ENCODE measurements around the gene PSMD13.
"Not testable (repeated sequence)": the region's sequence is repeated elsewhere in the genome, so short reads cannot be mapped to it uniquely, and the experiment has no call there.

PSMD13 gene

GRCh38 chr11:285021-285893 is 48.5 kb downstream of the PSMD13 start:
- Histone ChIP-seq H3K27ac (ENCODE audit: low read depth, low read length) (no peak overlapping the region), H3K4me3 (ENCODE audit: low read depth, low read length) (no peak overlapping the region), H3K27me3 (ENCODE audit: control insufficient read depth, insufficient read depth, low read length) (peaks cover 59% of the 10 kb centered on the region), H3K9me3 (ENCODE audit: control insufficient read depth, insufficient read depth, low read length) (no peaks in the 10 kb centered on the region), H3K9ac (ENCODE audit: low read depth, low read length) (no peak overlapping the region), H3K4me1 (ENCODE audit: control insufficient read depth, insufficient read depth, low read length) (peaks cover 6% of the 10 kb centered on the region), H3K36me3 (ENCODE audit: control insufficient read depth, insufficient read depth, low read length) (no peaks in the 10 kb centered on the region)

- no peaks in the 10 kb centered on the region for H3K9me3 ChIP-seq (ENCODE audit: control insufficient read depth, insufficient read depth, low read length)
- no peak overlapping the region for H3K27ac ChIP-seq (ENCODE audit: low read depth, low read length)
- peaks cover 53% of the 10 kb centered on the region for H3K27me3 ChIP-seq (ENCODE audit: control insufficient read depth, insufficient read depth, low read length)
- H3K4me1 ChIP-seq (ENCODE audit: control insufficient read depth, insufficient read depth, low read length): peaks cover 7% of the 10 kb centered on the region
- 0 out of 2 replicates have a peak, but pooled peaks cover 6% of the 10 kb centered on the region for H3K36me3 ChIP-seq (ENCODE audit: control insufficient read depth, insufficient read depth, low read length)
- H3K9ac ChIP-seq (ENCODE audit: low read depth, low read length): no peak overlapping the region
- no peak overlapping the region for H3K4me3 ChIP-seq (ENCODE audit: low read depth, low read length)
Measured at GRCh38 chr11:285894-286220, 49.1 kb downstream of the PSMD13 start.

GRCh38 chr11:286977-287820 is 50.4 kb downstream of the PSMD13 start:
- not testable (repeated sequence) for H3K9ac ChIP-seq (ENCODE audit: low read depth, low read length)

DNA sequence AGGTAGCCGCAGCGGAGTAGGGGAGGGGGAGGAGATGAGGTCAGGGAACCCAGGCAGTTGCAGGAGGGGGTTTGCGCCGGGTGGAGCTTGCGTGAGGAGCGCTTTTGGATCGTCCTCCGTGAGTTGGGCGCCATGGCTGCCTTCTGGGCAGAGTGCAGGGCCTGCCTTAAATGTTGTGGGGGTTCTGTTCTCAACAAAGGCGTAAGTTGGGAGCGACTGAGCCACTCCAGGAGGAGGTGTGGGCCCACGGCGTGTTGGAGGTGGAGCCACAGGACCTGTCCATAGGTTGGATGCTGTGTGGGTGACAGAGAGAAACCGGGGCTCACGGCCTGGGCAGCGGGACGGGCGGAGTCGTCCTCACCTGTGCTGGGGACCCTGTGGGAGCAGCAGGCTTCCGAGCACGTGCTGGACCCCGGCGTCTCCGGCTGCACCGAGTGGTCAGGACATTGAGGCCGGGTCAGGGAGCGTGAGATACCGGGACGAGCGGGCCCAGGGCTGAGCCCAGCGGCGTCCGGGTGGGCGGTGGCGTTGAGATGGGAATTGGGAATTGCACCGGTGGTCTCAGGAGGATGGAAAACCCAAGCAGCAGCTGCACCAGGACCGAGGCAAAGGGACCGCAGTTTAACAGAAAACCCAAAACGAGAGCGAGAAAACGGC is 51.2 kb downstream of the PSMD13 start:
- H3K4me3 ChIP-seq (ENCODE audit: low read depth, low read length): peak overlapping the region; percentile 49
- H3K4me1 ChIP-seq (ENCODE audit: control insufficient read depth, insufficient read depth, low read length): peaks cover 13% of the 10 kb centered on the region
- no peak overlapping the region for H3K27ac ChIP-seq (ENCODE audit: low read depth, low read length)
- no peaks in the 10 kb centered on the region for H3K9me3 ChIP-seq (ENCODE audit: control insufficient read depth, insufficient read depth, low read length)
- H3K9ac ChIP-seq (ENCODE audit: low read depth, low read length): no peak overlapping the region
- peaks cover 12% of the 10 kb centered on the region for H3K36me3 ChIP-seq (ENCODE audit: control insufficient read depth, insufficient read depth, low read length)
- peaks cover 32% of the 10 kb centered on the region for H3K27me3 ChIP-seq (ENCODE audit: control insufficient read depth, insufficient read depth, low read length)

More at GRCh38 chr11:286977-287820, 50.4 kb downstream of the PSMD13 start:
- Histone ChIP-seq H3K4me1 (ENCODE audit: control insufficient read depth, insufficient read depth, low read length) (peaks cover 13% of the 10 kb centered on the region), H3K27me3 (ENCODE audit: control insufficient read depth, insufficient read depth, low read length) (peaks cover 40% of the 10 kb centered on the region)
- not testable (repeated sequence) for H3K36me3 ChIP-seq (ENCODE audit: control insufficient read depth, insufficient read depth, low read length); H3K27ac ChIP-seq (ENCODE audit: low read depth, low read length); H3K4me3 ChIP-seq (ENCODE audit: low read depth, low read length); H3K9me3 ChIP-seq (ENCODE audit: control insufficient read depth, insufficient read depth, low read length)

DNA sequence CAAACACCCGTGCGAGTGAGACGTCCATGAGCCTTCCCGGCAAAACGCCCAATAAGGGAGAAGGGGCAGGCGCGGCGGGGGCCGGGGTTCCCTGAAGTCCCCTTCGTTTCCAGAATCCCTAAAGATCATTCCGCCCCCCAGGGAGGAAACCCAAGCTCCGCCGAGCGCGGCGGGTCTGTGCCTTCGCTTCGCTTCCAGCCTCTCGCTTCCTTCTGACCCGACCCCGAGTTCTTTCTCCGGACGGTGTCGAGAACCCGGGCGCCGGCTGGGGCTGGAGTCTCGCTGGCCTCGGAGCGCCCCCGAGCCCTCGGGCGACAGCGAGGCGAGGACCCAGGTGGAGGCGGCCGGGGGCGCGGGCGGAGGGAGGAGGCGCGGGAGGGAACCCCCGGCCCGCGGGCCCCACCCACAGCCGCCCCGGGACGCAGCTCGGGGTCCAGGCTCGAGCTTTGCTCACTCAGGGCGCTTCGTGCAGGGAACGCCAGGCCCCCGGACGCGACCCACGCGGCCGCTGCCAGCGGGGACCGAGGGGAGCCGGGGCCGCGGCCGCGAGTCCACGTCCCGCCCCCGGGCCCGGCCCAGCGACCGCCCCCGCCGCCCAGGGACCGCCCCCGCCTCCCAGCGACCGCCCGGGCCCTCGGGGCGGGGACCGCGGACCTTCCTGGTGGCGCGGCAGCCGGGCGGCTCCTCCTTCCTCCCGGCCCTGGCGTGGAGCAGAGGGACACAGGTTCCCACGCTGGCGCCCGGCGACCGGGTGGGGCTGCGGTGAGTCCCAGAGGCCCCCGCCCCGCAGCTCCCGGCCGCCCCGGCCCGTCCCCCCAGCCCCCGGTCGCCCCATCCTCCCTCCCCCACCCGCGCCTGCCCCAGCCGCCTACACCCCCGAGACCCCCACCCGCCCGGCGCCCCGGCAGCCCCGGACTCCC is 52.0 kb downstream of the PSMD13 start, which contains the start of gene PGGHG:
Gene PGGHG, plus strand, starts transcription at position 649 of the 920 bp plus-strand sequence. CDS start 691 bp downstream, outside the sequence.
- peaks cover 13% of the 10 kb centered on the region for H3K4me1 ChIP-seq (ENCODE audit: control insufficient read depth, insufficient read depth, low read length)
- H3K9ac ChIP-seq (ENCODE audit: low read depth, low read length): no peak within 1 kb of the TSS
- no peak within 1 kb of the TSS for H3K27ac ChIP-seq (ENCODE audit: low read depth, low read length)
- H3K4me3 ChIP-seq (ENCODE audit: low read depth, low read length): peak within 1 kb of the TSS; percentile 49
- no peaks in the 10 kb centered on the region for H3K9me3 ChIP-seq (ENCODE audit: control insufficient read depth, insufficient read depth, low read length)
- H3K36me3 ChIP-seq (ENCODE audit: control insufficient read depth, insufficient read depth, low read length): peaks cover 20% of the 10 kb centered on the region
- H3K27me3 ChIP-seq (ENCODE audit: control insufficient read depth, insufficient read depth, low read length): peaks cover 27% of the 10 kb centered on the region

- Histone ChIP-seq H3K36me3 (ENCODE audit: control insufficient read depth, insufficient read depth, low read length) (peaks cover 26% of the 10 kb centered on the region), H3K9ac (ENCODE audit: low read depth, low read length) (no peak overlapping the region), H3K4me3 (ENCODE audit: low read depth, low read length) (peak overlapping the region; percentile 37; the same call in 1 of the 2 replicates), H3K27me3 (ENCODE audit: control insufficient read depth, insufficient read depth, low read length) (peaks cover 26% of the 10 kb centered on the region), H3K9me3 (ENCODE audit: control insufficient read depth, insufficient read depth, low read length) (no peaks in the 10 kb centered on the region), H3K4me1 (ENCODE audit: control insufficient read depth, insufficient read depth, low read length) (peaks cover 13% of the 10 kb centered on the region), H3K27ac (ENCODE audit: low read depth, low read length) (no peak overlapping the region)
Measured at GRCh38 chr11:289398-289711, 52.6 kb downstream of the PSMD13 start.

DNA sequence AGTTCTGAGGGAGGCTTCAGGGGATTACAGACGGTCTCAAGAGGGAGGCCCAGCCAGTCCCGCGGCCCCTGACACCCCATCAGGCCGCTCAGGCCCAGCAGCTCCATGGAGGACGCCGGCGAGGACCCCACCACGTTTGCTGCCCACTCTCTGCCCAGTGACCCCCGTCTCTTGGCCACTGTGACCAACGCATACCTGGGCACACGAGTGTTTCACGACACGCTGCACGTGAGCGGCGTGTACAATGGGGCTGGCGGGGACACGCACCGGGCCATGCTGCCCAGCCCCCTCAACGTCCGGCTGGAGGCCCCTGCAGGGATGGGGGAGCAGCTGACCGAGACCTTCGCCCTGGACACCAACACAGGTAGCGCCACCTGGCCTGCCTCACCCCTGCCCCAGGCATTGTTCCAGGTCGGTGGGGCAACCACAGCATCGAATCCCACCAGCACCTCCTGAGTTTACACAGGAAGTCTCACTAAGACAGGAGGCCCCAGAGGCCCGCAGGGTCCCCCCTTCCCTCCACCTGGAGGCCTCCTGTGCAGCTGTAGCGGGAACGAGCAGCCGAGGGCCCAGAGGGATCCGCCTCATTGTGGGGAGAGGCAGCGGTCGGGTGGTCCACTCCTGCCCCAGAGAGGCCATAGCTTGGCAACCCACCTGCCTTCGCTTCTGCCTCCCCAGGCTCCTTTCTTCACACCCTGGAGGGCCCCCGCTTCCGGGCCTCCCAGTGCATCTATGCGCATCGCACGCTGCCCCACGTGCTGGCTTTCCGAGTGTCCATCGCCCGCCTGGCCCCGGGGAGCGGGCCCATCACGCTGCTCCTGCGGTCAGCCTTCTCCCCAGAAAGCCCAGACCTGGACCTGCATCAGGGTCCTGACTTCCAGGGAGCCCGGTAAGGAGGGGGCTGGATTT is 53.2 kb downstream of the PSMD13 start:
- no peak overlapping the region for H3K27ac ChIP-seq (ENCODE audit: low read depth, low read length)
- H3K4me3 ChIP-seq (ENCODE audit: low read depth, low read length): peak overlapping the region; percentile 37; the same call in 1 of the 2 replicates
- H3K36me3 ChIP-seq (ENCODE audit: control insufficient read depth, insufficient read depth, low read length): peaks cover 31% of the 10 kb centered on the region
- no peak overlapping the region for H3K9ac ChIP-seq (ENCODE audit: low read depth, low read length)
- no peaks in the 10 kb centered on the region for H3K9me3 ChIP-seq (ENCODE audit: control insufficient read depth, insufficient read depth, low read length)
- H3K4me1 ChIP-seq (ENCODE audit: control insufficient read depth, insufficient read depth, low read length): peaks cover 13% of the 10 kb centered on the region
- peaks cover 26% of the 10 kb centered on the region for H3K27me3 ChIP-seq (ENCODE audit: control insufficient read depth, insufficient read depth, low read length)

DNA sequence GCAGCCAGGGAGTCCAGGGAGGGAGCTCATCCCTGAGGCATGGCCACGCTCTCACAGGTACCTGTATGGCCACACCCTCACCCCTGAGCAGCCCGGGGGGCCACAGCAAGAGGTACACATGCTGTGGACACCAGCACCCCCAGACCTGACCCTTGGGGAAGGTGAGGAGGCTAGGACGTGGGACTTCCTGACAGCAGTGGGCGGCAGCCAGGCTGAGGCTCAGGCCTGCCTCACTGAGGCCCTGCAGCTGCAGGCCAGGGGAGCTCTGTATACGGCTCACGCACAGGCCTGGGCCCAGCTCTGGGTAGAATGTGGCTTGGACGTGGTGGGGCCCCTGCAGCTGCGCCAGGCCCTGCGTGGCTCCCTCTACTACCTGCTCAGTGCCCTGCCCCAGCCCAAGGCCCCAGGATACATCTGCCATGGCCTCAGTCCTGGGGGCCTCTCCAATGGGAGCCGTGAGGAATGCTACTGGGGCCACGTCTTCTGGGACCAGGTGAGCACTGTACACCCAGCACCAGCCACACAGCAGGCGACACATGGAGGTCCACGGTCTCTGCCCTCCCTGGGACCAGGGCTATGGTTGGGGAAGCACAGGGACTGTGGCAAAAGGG is 54.0 kb downstream of the PSMD13 start:
- no peak overlapping the region for H3K9ac ChIP-seq (ENCODE audit: low read depth, low read length)

More for the DNA sequence above, 54.0 kb downstream of the PSMD13 start:
- Histone ChIP-seq H3K4me1 (ENCODE audit: control insufficient read depth, insufficient read depth, low read length) (peaks cover 13% of the 10 kb centered on the region), H3K36me3 (ENCODE audit: control insufficient read depth, insufficient read depth, low read length) (peaks cover 37% of the 10 kb centered on the region), H3K27ac (ENCODE audit: low read depth, low read length) (no peak overlapping the region), H3K4me3 (ENCODE audit: low read depth, low read length) (no peak overlapping the region), H3K27me3 (ENCODE audit: control insufficient read depth, insufficient read depth, low read length) (peaks cover 25% of the 10 kb centered on the region), H3K9me3 (ENCODE audit: control insufficient read depth, insufficient read depth, low read length) (no peaks in the 10 kb centered on the region)
